Cerebellar nuclear complex (tissue), 1 donor: Measurements from ENCODE around the gene TENM3.

ENCODE experiments used
- DNase-seq, 2 experiments: peaks; one replicate each; lab custom pipeline; 2025; lab: John Stamatoyannopoulos, UW

TENM3 gene

DNA sequence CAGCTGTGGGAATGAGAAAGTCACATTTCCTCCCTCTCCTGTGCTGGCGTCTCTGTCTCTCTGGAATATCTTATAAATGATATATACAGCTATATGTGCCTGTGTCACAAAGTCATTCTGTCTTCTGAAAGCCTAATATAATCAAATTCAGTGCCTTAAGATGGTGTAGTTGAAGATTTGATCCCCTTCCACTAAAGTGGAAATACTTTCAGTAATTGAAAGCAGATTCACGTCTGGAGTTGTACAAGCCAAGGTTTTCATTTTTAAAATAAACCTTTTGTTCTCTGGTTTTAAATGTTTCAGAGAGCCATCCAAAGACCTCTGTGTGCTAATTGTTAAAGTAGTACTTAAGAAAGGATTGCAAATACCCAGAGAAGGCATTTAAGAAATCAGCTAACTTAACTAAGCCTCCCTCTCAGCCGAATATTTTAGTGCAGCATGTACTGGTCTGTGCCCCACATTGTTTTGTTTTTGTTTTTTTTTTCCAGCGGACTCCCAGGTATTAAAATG, 206.8 kb downstream of the TENM3 start:
- no peak for DNase-seq

DNA sequence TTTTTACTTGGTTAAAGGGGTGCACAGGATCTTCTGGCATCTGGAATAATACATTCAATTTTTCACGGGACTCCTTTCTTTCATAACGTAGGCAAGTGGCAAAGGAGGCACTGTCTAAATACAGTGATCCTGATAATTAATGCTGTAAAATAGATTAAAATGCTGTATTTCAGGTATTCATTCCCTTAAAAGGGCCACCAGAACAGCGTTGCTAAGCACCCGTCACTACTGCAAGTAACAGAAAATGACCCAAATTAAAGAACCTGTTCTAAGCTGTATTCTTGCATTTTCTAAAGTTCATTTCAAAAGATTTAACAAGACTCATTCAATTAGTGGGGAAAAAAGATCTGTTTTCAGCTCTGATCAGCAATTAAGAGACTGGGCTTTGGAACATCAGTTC, 208.2 kb downstream of the TENM3 start:
- no peak for DNase-seq

DNA sequence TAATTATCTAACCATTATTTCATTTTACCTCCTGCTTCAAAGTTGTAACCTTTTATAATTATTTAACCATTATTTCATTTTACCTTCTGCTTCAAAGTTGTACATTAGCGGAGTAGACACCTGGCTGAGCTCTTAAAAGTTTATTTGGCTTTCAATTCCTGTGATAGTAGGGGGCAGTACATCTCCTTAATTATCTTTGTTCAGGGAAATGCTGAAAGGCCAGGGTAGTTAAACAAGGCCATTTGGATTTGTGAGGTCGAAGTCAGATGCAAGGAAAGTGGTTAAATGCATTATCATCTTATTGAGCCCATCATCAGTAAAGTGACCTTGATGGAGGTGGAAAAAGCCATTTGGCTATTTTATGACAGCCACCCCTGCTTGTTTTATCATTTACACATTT, 210.6 kb downstream of the TENM3 start:
- no peak for DNase-seq

DNA sequence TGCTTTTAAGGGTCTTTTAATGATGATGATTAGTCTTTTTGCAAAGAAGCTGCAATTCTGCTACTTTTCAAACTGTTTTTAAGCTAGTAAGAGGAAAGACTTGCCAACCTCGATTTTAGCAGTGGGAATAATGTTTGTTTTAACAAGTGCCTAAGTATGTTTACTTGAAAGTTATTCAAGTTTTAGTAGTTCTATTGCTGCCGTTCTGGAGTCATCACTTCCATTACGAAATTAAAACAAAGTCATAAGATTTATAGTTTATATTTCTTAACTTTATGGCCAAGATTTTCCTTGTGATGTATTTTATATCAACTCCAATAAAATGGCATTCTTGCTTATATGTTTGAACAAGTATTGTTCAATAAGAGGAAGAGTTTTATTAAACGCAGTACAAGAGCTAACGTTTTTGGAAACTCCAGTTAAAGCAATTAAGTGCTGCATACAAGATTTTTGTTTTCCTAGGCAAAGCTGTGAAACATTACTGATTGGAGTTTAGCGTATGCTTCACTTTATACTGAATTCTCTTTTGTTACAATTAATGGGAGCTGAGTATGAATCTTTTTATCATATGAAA, 211.3 kb downstream of the TENM3 start:
- DNase-seq, result no peak

DNA sequence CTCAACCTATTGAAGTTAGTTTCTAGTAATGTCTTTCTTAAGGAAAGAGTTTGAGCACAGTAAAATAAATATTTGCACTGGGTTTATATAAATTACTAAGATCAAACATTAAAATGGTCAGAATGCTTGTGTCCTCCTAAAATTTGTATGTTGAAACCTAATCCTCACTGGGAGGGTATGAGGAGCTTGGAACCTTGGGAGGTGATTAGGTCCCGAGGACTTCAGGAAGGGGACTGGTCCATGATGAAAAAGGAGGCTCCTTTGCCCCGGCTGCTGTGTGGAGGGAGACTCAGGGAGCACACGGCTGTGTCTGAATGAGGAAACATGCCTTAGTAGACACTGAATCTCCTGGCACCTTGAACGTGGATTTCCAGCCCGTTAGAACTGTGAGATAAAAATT, 221.9 kb downstream of the TENM3 start:
- DNase-seq, result no peak

DNA sequence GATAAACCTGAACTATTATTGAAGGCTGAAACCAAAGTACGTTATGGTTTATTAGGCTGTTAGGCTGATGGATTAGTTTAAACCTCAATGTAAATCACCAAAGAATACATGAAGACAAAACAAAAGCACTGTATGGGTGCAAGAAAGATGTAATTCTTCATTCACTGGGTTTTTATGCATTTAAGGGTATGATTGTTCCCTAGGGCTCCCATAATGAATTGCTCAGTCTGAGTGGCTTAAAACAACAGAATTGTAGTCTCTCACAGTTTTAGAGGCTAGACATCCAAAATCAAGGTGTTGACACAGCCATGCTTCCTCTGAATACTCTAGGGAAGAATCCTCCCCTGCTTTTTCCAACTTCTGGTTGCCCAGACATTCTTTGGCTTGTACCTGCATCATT, 222.8 kb downstream of the TENM3 start:
- DNase-seq, result no peak

DNA sequence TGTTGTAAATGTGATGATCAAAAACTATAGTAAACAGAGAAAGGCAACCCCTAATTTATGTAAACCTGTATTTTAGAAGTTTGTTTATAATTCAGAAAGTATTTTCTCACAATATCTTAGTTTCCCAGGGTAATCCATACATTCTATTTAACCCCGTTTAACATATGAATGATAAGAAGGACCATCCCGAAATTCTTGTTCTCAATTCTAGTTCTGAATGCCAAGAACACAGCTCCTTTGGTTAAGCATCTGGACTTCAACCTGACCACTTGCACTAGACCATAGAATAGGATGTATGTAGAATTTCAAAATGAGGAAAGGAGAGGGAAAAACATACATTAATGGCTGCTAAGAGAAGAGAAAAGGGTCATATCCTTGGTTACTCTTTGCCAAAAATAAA, 227.0 kb downstream of the TENM3 start:
- DNase-seq, result no peak

DNA sequence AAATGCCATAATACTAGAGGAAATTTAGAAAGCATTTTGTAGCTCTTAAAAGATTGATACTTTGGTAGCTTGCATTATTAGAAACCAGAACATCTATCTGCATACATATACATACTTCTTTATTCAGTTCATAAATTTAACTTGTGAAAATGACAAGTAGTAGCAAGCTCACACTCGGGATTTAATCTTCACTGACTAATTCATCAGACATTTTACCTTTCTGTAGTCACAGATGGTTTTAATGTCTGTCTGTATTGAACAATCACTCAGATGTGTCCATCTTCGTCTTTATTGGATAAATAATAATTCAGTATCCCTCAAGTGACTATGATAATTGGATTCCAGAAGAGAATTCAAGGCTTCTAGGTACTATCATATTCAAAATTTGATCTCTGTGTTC, 232.3 kb downstream of the TENM3 start:
- no peak for DNase-seq

DNA sequence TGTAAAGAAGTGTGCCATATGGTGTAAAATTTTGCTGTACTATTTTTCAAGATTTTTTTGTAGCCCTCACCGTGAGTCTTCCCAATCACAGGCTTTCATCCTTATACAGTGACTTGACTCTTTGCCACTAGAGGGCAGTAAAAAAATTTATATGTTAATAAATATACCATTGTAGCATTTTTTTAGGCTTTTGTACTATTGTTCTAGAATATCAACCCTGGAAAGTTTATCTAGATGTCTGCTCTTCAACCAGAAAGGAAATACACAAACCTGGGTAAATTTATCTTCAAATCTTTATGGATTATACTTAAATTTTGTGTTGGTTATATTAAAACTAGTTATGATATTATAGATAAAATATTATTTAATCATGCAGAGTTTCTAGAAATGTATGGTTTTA, 235.3 kb downstream of the TENM3 start:
- DNase-seq, result peak in 1 of 2 experiments; percentile 18

DNA sequence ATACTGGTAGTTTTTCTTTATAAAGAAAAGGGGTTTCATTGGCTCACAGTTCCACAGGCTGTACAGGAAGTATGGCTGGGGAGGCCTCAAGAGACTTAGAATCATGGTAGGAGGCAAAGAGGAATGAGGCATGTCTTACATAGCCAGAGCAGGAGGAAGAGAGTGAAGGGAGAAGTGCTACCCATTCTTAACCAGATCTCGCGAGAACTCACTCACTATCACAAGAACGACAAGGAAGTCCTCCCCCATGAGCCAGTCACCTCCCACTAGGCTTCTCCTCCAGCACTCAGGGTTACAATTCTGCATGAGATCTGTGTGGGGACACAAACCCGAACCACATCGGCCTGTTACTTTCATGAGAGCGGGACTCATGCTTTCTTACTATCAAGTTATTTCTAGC, 240.5 kb downstream of the TENM3 start:
- no peak for DNase-seq

DNA sequence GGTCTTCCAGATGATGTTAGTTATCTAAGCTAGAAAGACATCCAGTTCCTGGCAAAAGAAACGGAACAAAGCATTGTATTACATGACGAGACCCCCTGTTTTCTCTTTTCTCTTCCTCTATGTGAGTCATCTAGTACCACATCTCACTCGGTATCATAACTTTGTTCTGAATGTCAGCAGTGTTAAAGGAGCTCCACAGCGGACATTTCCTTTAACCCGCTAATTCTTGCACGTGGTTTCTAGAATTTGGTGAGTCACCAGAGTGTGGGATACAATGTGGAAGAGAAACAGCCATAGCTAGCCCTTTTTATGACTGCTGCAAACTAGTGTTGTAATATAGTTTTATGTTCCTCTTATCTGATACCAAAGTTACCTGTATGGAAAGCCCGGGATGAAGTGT, 243.7 kb downstream of the TENM3 start:
- DNase-seq, result no peak

DNA sequence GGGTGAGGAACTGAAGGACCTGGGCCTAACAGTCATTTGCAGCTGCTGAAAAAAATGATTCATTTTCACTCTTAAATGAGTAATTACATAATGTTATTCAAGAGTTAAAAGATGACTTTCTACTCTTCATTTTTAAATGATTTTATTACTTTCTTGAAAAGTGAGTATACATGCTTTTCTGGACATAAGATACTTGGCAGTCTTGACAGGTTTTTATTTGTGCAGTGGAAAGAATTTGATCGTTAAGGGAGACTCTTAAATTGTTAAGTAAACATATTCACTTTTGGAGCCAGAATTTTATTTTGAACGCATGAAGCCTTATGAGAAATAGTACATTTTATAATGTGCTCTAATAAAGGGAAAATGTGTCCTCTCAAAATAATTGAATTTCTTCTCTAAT, 245.7 kb downstream of the TENM3 start:
- no peak for DNase-seq

DNA sequence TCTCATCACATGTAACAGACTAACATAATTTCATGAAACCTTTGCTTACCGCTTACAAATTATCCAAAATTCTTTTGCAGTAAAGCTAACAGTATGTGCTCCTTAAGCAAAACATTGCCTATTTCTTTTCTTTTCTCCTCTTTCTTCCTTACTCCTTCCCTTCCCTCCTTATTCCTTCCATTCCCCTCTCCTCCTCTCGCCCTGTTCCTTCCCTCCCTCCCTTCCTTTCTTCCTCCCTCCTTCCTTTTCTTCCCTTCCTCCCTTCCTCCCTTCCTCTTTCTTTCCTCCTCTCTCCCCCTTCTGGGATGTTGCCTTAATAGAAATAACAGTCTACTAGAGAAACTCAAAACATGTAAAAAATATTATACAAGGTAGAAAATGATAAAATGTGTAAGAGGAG, 246.4 kb downstream of the TENM3 start:
- DNase-seq, result no peak

DNA sequence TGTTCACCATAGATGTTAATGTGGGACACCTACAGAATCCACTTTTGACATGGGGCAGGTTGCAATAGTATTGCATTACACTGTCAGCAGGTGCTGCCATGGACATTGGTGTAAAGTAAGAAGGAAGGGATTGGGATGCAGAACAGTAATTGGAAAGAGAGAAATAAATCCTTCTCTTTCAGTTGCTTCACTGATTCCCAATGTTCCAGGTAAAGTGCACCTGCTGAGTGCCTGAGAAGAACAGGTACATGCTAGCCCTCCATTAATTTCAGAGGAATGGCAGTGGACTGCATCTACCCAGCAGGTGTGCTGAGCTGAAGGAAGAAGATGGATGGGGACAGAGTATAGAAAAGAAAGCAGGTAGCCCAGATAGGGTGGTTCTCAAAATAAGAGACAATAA, 248.5 kb downstream of the TENM3 start:
- DNase-seq, result no peak

DNA sequence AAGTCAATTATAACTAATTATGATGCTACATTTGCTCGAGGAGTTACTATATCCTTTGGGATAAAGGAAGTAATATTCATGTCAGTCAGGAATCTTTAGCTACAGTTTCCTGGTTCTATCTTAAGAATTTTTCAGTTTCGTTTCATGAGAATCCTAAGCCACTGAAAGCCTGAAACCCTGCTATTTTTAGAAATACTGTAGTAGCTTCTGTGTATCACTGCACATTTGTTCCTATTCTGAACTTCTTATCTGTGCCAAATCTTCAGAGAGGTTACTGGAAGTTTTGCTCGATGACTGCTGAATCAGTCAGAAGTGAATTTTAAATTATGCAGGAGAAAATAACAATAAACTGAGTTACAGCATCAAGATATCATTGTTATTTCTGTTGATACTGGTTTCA, 249.2 kb downstream of the TENM3 start:
- DNase-seq, result no peak

DNA sequence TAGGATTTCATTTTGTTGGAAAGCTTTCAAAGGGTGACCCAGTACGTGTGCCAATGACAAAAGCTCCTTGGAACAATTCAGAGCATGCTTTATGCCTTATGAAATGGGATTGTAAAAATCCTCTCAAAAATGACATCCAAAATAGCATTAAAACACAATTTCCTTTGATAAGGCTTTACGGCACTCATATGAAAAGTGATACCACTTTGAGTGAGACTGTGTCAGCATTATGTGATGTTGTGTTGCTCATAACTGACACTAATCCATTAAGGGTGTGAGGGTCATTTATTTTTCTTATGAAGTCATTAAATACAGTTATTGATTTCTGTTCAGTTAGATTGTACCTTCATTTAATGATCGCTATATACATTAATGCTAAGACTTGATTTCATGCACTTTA, 250.2 kb downstream of the TENM3 start:
- DNase-seq, result no peak

DNA sequence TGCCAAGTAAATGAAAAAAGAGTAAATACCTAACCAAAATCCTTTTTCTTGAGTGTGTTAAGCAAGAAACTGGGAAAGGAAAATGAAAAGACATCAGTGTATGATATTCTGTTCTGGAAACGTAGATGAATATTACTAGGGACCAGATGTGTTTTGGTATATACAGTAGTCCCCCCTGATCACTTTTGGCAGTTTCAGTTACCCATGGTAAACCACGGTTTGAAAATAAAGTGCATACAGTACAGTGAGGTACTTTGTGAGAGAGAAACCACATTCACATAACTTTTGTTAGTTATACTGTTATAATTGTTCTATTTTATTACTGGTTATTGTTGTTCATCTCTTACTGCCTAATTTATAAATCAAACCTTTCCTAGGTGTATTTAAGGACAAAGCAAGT, 250.9 kb downstream of the TENM3 start:
- DNase-seq, result no peak

DNA sequence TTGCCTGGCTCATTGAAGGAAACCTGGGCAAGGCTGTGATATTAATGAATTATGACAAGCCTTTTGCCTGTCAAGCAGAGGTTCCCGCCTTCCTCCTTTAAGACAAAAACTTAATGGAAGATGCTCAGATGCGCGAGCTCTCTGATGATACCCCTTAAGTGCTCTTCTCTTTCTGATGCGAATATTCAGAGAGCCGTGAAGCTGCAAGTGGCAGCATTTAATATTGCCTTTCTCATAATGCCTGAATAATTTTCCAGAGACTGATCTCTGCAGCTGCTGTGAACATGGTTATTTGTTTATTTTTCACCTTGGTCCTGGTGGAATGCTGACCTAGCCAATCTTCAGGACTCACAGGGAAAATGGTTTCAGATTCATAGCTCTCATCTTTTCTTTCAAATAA, 251.8 kb downstream of the TENM3 start:
- no peak for DNase-seq

DNA sequence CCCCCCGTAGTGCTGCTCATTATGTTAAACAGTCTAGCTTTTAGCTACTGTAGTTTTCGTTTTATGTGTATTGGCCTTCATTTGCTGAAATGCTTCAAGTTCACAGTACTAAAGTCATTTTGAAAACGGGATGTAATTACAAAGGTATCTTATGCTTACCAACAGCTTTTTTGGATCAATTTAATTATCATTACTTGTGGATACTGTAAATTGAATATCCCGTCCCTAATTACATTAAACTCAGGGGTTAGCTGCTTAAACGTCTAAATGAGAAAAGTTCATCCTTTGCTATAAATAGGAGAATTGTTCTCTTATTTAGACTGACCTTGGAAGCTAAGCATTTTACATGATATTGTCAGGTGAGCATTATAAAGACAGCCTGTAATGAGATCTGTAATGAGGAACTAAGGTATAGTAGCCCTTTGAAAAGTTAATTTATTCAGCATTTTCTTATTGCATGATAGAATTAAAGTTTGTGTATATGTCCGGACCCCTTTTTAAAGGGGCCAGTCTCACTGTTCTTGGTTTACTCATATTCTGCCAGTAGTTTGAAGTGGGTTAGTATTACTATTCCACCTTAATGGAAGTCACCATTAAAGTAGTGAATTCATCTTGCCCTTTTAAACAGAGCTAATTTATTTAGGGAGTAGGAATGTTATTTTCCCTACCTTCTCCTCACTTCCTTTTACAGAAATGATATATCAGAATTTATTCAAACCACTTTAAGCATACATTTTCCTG, 252.6 kb downstream of the TENM3 start:
- no peak for DNase-seq

DNA sequence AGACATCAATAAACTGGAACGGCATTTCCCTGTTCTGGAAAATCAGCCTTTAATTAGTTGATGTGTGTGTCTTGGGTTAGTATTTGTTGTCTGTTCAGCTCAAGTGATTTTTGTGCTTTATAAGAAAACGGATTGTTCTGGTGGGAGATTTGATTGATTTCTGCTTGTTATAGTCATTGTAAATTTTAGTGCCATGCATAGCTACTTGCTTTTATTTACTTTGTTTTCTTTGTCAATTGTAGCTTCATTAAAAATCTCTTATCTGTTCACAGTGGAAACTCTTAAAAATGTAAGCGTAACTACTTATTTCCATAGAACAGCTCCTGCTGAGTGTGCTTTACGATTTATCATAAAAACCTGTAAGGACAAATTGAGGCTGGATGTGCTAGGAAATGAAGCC, 253.2 kb downstream of the TENM3 start:
- no peak for DNase-seq

DNA sequence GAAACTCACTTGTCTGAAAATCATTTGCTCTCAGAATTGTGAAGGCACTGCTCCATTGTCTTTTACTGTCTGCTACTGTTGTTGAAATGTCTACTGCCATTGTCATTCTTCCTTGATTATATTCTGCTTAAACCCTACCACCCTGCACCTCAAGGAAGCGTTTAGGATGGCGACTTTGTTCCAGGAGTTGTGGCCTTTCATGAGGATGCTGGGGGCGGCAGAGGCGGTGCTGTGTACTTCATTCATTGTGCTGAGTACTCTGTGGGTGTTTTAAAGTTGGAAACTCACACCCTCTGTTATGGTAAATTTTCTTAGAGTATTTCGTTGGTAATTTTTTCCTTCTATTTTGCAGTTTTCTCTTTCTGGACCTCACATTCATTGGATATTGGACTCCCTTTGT, 258.9 kb downstream of the TENM3 start:
- DNase-seq, result no peak

DNA sequence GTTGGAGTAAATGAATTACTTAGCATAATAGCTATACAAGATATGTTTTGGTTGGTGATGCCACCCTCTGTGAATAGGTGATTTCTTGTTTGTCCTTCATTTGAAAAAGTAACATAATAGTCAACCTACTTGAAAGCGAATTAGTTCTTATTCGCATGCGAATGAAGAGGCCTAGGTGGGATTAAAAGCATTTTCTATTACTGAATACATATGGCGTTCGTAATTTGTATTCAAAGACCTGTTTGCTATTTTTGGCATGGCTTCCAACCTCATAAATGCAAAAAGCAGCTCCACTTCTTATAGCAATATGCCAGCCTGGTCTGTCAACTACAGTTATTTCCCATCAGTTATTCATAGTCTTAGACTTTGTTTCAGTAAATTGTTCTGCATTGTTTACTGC, 261.3 kb downstream of the TENM3 start:
- no peak for DNase-seq

DNA sequence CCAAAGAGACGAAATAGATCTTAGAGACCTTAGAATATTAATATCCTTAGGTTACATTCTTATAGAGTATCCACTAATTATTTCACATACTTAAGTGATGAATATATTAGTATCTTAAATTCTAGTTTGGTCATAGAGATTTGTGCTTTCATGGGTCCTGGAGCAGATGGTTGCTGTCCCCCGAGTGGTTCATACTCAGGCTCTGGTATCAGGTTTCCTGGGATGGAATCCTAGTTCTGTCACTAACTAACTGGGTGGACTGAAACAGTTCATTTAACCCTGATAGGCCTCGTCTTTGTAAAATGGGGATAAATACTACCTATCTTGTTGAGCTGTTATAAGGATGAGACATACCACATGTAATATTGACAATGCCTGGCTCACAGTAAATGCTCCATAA, 264.6 kb downstream of the TENM3 start:
- DNase-seq, result no peak

DNA sequence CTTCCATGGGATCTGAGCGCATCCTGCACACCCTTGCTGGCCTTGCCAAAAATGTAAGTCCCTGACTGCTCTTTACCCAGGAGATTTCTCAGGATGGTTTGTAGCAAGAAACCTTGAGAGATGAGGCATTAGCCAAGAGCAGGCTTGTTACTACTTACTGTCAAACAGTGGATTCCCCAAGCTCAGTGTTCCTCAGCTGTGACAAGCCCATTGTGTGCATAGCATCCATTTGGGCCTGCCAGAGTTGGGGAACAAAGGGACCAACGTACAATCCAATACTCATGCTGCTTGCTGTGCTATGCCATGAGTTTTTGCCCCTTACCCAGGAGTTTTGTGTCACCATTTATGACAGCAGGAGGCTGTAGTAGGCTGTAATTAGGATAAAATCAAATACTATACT, 267.6 kb downstream of the TENM3 start:
- DNase-seq, result no peak
